ENCODE measurements around the gene AQP10. TPM values are rescaled to one million over a fixed set of nuclear protein-coding genes. Genes with fewer than 3 reads are reported as not detected.

AQP10 gene
- total RNA-seq, 1 experiment from 2014 or later = not detected

DNA sequence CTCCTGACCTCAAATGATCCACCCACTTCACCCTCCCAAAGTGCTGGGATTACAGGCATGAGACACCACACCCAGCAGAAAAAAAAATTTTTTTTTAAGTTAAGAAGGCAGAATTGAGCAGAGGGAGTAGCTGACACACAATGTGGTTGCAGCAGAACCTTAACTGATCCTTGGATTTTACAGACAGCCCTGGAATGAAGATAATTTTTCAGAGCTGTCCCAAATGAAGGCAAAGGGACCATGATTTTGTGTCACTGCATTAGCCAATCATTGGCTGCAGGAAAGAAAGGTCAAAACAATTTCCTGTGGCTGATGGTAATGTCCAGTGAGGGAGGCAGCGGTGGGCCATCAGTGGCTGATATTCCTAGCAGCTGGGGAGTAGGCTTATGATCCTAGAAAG is 19.3 kb upstream of the AQP10 start:
- CTCF ChIA-PET = no interaction called here
- Histone ChIP-seq H3K27me3 (ENCODE audit: control insufficient read depth, insufficient read depth, low read length) (no peaks in the 10 kb centered on the region), H3K4me1 (ENCODE audit: control insufficient read depth, insufficient read depth, low read length) (no peaks in the 10 kb centered on the region), H3K9me3 (ENCODE audit: control insufficient read depth, insufficient read depth, low read depth, low read length) (no peaks in the 10 kb centered on the region), H3K4me3 (ENCODE audit: low read depth in 2 of 2, low read length in 2 of 2) (no peak overlapping the region), H3K27ac (ENCODE audit: low read length) (no peak overlapping the region), H3K36me3 (ENCODE audit: control insufficient read depth, insufficient read depth, low read length) (no peaks in the 10 kb centered on the region)
- POLR2A ChIA-PET = no interaction called here
- intact Hi-C loops (cut with micrococcal nuclease; ENCODE audit: unreplicated experiment) = no loop called here
- ATAC-seq (no peak), DNase-seq (ENCODE audit: low read depth, low spot score) (no peak)
- BruUV-seq (replicated peaks) = no TSS peak
- TF ChIP-seq SIN3A (IDR thresholded peaks at IDR 0.05; ENCODE audit: borderline replicate concordance, insufficient read depth, low read depth, low read length) = no peak
- TF ChIP-seq, protein P1, sequence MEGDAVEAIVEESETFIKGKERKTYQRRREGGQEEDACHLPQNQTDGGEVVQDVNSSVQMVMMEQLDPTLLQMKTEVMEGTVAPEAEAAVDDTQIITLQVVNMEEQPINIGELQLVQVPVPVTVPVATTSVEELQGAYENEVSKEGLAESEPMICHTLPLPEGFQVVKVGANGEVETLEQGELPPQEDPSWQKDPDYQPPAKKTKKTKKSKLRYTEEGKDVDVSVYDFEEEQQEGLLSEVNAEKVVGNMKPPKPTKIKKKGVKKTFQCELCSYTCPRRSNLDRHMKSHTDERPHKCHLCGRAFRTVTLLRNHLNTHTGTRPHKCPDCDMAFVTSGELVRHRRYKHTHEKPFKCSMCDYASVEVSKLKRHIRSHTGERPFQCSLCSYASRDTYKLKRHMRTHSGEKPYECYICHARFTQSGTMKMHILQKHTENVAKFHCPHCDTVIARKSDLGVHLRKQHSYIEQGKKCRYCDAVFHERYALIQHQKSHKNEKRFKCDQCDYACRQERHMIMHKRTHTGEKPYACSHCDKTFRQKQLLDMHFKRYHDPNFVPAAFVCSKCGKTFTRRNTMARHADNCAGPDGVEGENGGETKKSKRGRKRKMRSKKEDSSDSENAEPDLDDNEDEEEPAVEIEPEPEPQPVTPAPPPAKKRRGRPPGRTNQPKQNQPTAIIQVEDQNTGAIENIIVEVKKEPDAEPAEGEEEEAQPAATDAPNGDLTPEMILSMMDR (IDR thresholded peaks at IDR 0.05) = no peak
- TF ChIP-seq TCF7L2 (IDR thresholded peaks at IDR 0.05; ENCODE audit: low read depth, low read length) = no peak
- TF ChIP-seq POLR2AphosphoS5 (IDR thresholded peaks at IDR 0.05; ENCODE audit: low read depth, low read length) = no peak
- TF ChIP-seq REST (IDR thresholded peaks at IDR 0.05; ENCODE audit: insufficient read depth in 1 of 2, low read depth in 2 of 2, low read length in 1 of 2) = no peak
- in situ Hi-C loops (cut with HindIII; ENCODE audit: low pct_unique_long_range_greater_than_20kb, low sequenced_read_pairs) = no loop called here

DNA sequence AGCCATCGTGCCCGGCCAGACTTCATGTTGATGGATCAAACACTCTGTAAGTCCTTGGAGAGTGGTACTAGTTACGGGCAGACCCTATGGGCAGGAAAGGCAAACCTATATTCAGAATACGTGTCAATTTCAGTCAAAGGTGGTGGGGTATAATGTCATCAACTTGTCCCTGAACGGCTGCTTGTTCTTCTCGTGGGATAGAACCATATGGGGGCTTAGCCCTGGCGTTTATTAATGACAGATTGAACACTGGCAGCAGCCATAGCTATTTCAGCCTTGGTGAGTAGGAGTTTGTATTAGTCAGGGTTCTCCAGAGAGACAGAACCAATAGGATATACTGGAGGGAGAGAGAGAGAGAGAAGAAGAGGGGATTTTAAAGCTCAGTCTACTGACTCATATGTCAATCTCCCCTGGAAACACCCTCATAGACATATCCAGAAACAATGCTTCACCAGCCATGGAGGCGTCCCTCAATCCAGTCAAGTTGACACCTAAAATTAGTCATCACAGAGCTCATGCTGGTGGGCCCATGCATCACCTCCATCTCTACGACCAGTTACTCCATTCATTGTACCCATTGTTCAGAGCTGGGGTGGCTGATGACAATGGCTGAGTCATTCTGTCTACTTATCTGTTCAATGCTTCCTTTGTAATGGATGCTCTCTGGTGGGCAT is 16.1 kb upstream of the AQP10 start:
- H3K4me3 ChIP-seq (ENCODE audit: low read depth in 2 of 2, low read length in 2 of 2) = no peak overlapping the region
- TF ChIP-seq SIN3A (IDR thresholded peaks at IDR 0.05; ENCODE audit: borderline replicate concordance, insufficient read depth, low read depth, low read length) (no peak), TCF7L2 (IDR thresholded peaks at IDR 0.05; ENCODE audit: low read depth, low read length) (no peak), REST (IDR thresholded peaks at IDR 0.05; ENCODE audit: insufficient read depth in 1 of 2, low read depth in 2 of 2, low read length in 1 of 2) (no peak), POLR2AphosphoS5 (IDR thresholded peaks at IDR 0.05; ENCODE audit: low read depth, low read length) (no peak)
- TF ChIP-seq, protein P1 (IDR thresholded peaks at IDR 0.05) = no peak
- POLR2A ChIA-PET = no interaction called here
- no peak overlapping the region for H3K27ac ChIP-seq (ENCODE audit: low read length)
- intact Hi-C loops (cut with micrococcal nuclease; ENCODE audit: unreplicated experiment) = no loop called here
- no peaks in the 10 kb centered on the region for H3K36me3 ChIP-seq (ENCODE audit: control insufficient read depth, insufficient read depth, low read length)
- no peak; the same call in 1 of the 2 replicates for ATAC-seq
- H3K9me3 ChIP-seq (ENCODE audit: control insufficient read depth, insufficient read depth, low read depth, low read length) = no peaks in the 10 kb centered on the region
- in situ Hi-C loops (cut with HindIII; ENCODE audit: low pct_unique_long_range_greater_than_20kb, low sequenced_read_pairs) = no loop called here
- H3K27me3 ChIP-seq (ENCODE audit: control insufficient read depth, insufficient read depth, low read length) = no peaks in the 10 kb centered on the region
- CTCF ChIA-PET = no interaction called here
- H3K4me1 ChIP-seq (ENCODE audit: control insufficient read depth, insufficient read depth, low read length) = no peaks in the 10 kb centered on the region
- BruUV-seq (replicated peaks) = no TSS peak
- no peak for DNase-seq (ENCODE audit: low read depth, low spot score)
